Panc1 (cell line): ENCODE results near the gene STMND1. TPM values are rescaled to one million over a fixed set of nuclear protein-coding genes. Genes with fewer than 3 reads are reported as not detected.

ENCODE experiments used
- ATAC-seq: fragments of 200-7000 bp; cut with Tn5 transposase; 2 replicates; pipeline ENCODE4 v1.9.1; 2020; ENCODE audit warnings: mild to moderate bottlenecking, moderate library complexity
- BruUV-seq: library from RNA; stranded (reverse); fragments of 400-500 nt; replicated peaks from 2 replicates; lab custom pipeline; 2021; lab: Mats Ljungman, UMichigan
- CTCF ChIA-PET: fragments of 300-600 bp; sonication (Branson Sonifier 250); formaldehyde crosslinking; loops from one replicate; lab custom pipeline; 2022; ENCODE audit warnings: antibody characterized with exemption; lab: Charles Lee
- POLR2A ChIA-PET: fragments of 300-600 bp; sonication (Branson Sonifier 250); formaldehyde crosslinking; loops from one replicate; lab custom pipeline; 2022; ENCODE audit warnings: antibody characterized with exemption; lab: Charles Lee
- DNase-seq: peaks from one replicate; pipeline ENCODE4 v3.0.0-alpha.2; 2010; ENCODE audit warnings: low read depth, low spot score
- H3K27ac ChIP-seq: 2 replicates; pipeline ENCODE4 v1.5.1; 2011; ENCODE audit warnings: mild to moderate bottlenecking, low read length, inconsistent platforms
- H3K27me3 ChIP-seq: fragments of 200-500 bp; sonication (Bioruptor generic); 2 replicates; pipeline ENCODE4 v1.6.0; 2014; ENCODE audit warnings: low read length, inconsistent platforms; ENCODE audit not compliant: control insufficient read depth, insufficient read depth
- H3K36me3 ChIP-seq: fragments of 200-500 bp; sonication (Bioruptor generic); 2 replicates; pipeline ENCODE4 v1.5.1; 2014; ENCODE audit warnings: inconsistent platforms, mild to moderate bottlenecking, low read length, moderate library complexity; ENCODE audit not compliant: control insufficient read depth, insufficient read depth
- H3K4me1 ChIP-seq: 2 replicates; pipeline ENCODE4 v1.5.1; 2011; ENCODE audit warnings: inconsistent platforms, mild to moderate bottlenecking, low read length, moderate library complexity; ENCODE audit not compliant: control insufficient read depth, insufficient read depth
- H3K4me3 ChIP-seq, 2 experiments: 2 replicates each; pipeline ENCODE4 v1.5.1; 2011 to 2012; ENCODE audit warnings: low read depth in 2 of 2, low read length in 2 of 2, mild to moderate bottlenecking in 2 of 2, inconsistent platforms in 1 of 2, moderate library complexity in 1 of 2
- H3K9me3 ChIP-seq: fragments of 200-500 bp; sonication (Bioruptor generic); 2 replicates; pipeline ENCODE4 v1.5.1; 2014; ENCODE audit warnings: low read depth, mild to moderate bottlenecking, inconsistent platforms, low read length, moderate library complexity; ENCODE audit not compliant: control insufficient read depth, insufficient read depth
- CTCF ChIP-seq: fragments of 450-650 bp; IDR thresholded peaks from 2 replicates; pipeline ENCODE4 v1.5.1; 2017; ENCODE audit warnings: mild to moderate bottlenecking
- POLR2AphosphoS5 ChIP-seq: IDR thresholded peaks from 2 replicates; pipeline ENCODE4 v1.6.1; 2012; ENCODE audit warnings: mild to moderate bottlenecking, low read depth, low read length, moderate library complexity
- REST ChIP-seq, 2 experiments: IDR thresholded peaks; 2 replicates each; pipeline ENCODE4 v1.6.1; 2011 to 2012; ENCODE audit warnings: low read depth in 2 of 2, control low read depth in 1 of 2, low read length in 1 of 2, mild to moderate bottlenecking in 1 of 2, moderate library complexity in 1 of 2; ENCODE audit not compliant: insufficient read depth in 1 of 2
- SIN3A ChIP-seq: IDR thresholded peaks from 2 replicates; pipeline ENCODE4 v1.6.1; 2012; ENCODE audit warnings: low read depth, mild to moderate bottlenecking, low read length, moderate library complexity, borderline replicate concordance; ENCODE audit not compliant: insufficient read depth
- TCF7L2 ChIP-seq: IDR thresholded peaks from 2 replicates; pipeline ENCODE4 v1.6.1; 2011; ENCODE audit warnings: mild to moderate bottlenecking, low read depth, low read length, inconsistent platforms
- in situ Hi-C: cut with HindIII; loops from 2 replicates; pipeline ENCODE4 v1.10.0; 2016; ENCODE audit warnings: low sequenced_read_pairs, low pct_unique_long_range_greater_than_20kb
- intact Hi-C: fragments of 100-400 bp; cut with micrococcal nuclease; formaldehyde crosslinking; loops from one replicate; pipeline ENCODE4 v1.10.0; 2022; ENCODE audit not compliant: unreplicated experiment
- total RNA-seq: library from RNA; stranded (reverse); gene quantifications from one replicate; pipeline ENCODE4 v1.2.1, GENCODE V29; 2021; ENCODE audit not compliant: unreplicated experiment

Gene STMND1
- total RNA-seq, 1 experiment from 2014 or later: not detected

GRCh38 chr6:17165383-17165782 is 63.5 kb downstream of the STMND1 start:
- no peak for DNase-seq
- no peak for ATAC-seq
- no peaks in the 10 kb centered on the region for H3K27me3 ChIP-seq
- peaks cover 2% of the 10 kb centered on the region; the same call in 1 of the 2 replicates for H3K4me1 ChIP-seq
- H3K9me3 ChIP-seq: no peaks in the 10 kb centered on the region
- intact Hi-C loops (loop anchor here (5.0 kb wide), 1 partner anchor 112 kb away; no protein-coding TSS in a partner anchor), in situ Hi-C loops (no loop called here)
- ChIA-PET CTCF (no interaction called here), POLR2A (no interaction called here)
- no peak overlapping the region for H3K4me3 ChIP-seq
- no peak overlapping the region for H3K27ac ChIP-seq
- TF ChIP-seq TCF7L2 (no peak), SIN3A (no peak), CTCF (no peak), REST (IDR thresholded peaks at IDR 0.05; ENCODE audit: insufficient read depth in 1 of 2, low read depth in 2 of 2, low read length in 1 of 2) (no peak), POLR2AphosphoS5 (no peak)
- no TSS peak for BruUV-seq
- H3K36me3 ChIP-seq: no peaks in the 10 kb centered on the region

- peak; percentile 99 for ATAC-seq
- intact Hi-C loops: loop anchor here (5.0 kb wide), 1 partner anchor 110 kb away; no protein-coding TSS in a partner anchor
- Histone ChIP-seq H3K4me1 (peaks cover 2% of the 10 kb centered on the region; the same call in 1 of the 2 replicates), H3K4me3 (no peak overlapping the region), H3K36me3 (no peaks in the 10 kb centered on the region), H3K27me3 (no peaks in the 10 kb centered on the region), H3K27ac (no peak overlapping the region), H3K9me3 (no peaks in the 10 kb centered on the region)
- ChIA-PET CTCF (interaction anchor here (0.6 to 1.4 kb wide), 3 partner anchors 417 to 648 kb away, joined by 3 to 6 read pairs (median 4); no protein-coding TSS in a partner anchor), POLR2A (no interaction called here)
- DNase-seq: no peak
- TF ChIP-seq CTCF (peak; percentile 80), SIN3A (no peak)
- in situ Hi-C loops: no loop called here
- BruUV-seq: no TSS peak
Observed at GRCh38 chr6:17167327-17167979, 65.6 kb downstream of the STMND1 start.
